K562 (cell line): Measurements from ENCODE around the gene UBXN4. TPM values are rescaled to one million over a fixed set of nuclear protein-coding genes. Genes with fewer than 3 reads are reported as not detected.

ENCODE experiments used
- ATAC-seq: fragments of 200-7000 bp; cut with Tn5 transposase; 3 replicates; pipeline ENCODE4 v1.9.1; 2020; ENCODE audit warnings: moderate library complexity
- BruUV-seq: library from RNA; stranded (reverse); fragments of 400-500 nt; replicated peaks from 2 replicates; lab custom pipeline; 2021; lab: Mats Ljungman, UMichigan
- CTCF ChIA-PET: fragments of 300-600 bp; formaldehyde crosslinking; extraction: SDS; loops from one replicate; lab custom pipeline; 2021; ENCODE audit warnings: low intra/inter-chr PET ratio; lab: Yijun Ruan, JAX
- POLR2A ChIA-PET: fragments of 300-600, 350-650 bp; sonication (Branson Sonifier 250); formaldehyde crosslinking; extraction: SDS; loops from one replicate; lab custom pipeline; 2021; ENCODE audit warnings: antibody characterized with exemption, inconsistent platforms; lab: Yijun Ruan, JAX
- DNase-seq, 4 experiments: peaks; one replicate each; pipeline versions ENCODE4 v3.0.0 to v3.0.0-alpha.2; 2011 to 2018; ENCODE audit warnings: low spot score in 3 of 4, mixed read lengths in 3 of 4; ENCODE audit errors: extremely low read depth in 1 of 4
- FAIRE-seq: peaks from 2 replicates; lab custom pipeline; 2011; peaks lifted over from hg19 to GRCh38; lab: Jason Lieb, UNC
- H2AFZ ChIP-seq: 2 replicates; pipeline ENCODE4 v1.6.0; 2011; ENCODE audit warnings: low read depth, low read length, control low read depth, inconsistent platforms
- H3K27ac ChIP-seq: fragments of 200-600 bp; 3 replicates; pipeline ENCODE4 v1.8.0; 2011; ENCODE audit warnings: low read depth, mild to moderate bottlenecking, control low read depth, inconsistent platforms, low read length, moderate library complexity, mixed read lengths; ENCODE audit errors: extremely low read depth
- H3K27me3 ChIP-seq, 2 experiments: fragments of 300-600 bp in 1 of 2; 2 replicates in 1 of 2; 3 replicates in 1 of 2; pipeline versions ENCODE4 v1.6.0 to v1.8.0; 2011; ENCODE audit warnings: inconsistent platforms in 2 of 2, low read length in 2 of 2, mild to moderate bottlenecking in 1 of 2, mixed read lengths in 1 of 2, moderate library complexity in 1 of 2; ENCODE audit not compliant: control insufficient read depth in 2 of 2, insufficient read depth in 2 of 2
- H3K36me3 ChIP-seq: fragments of 300-600 bp; 3 replicates; pipeline ENCODE4 v1.8.0; 2011; ENCODE audit warnings: mild to moderate bottlenecking, low read length, inconsistent platforms; ENCODE audit not compliant: control insufficient read depth, insufficient read depth
- H3K4me1 ChIP-seq, 2 experiments: fragments of 200-600 bp in 1 of 2; replicated peaks in 1 of 2; 2 replicates in 1 of 2; 3 replicates in 1 of 2; pipeline versions ENCODE4 v1.5.1 to v1.8.0; 2011; ENCODE audit warnings: inconsistent platforms in 2 of 2, low read length in 2 of 2, mild to moderate bottlenecking in 1 of 2, mixed read lengths in 1 of 2, moderate library complexity in 1 of 2; ENCODE audit not compliant: control insufficient read depth in 2 of 2, insufficient read depth in 2 of 2
- H3K4me2 ChIP-seq: 2 replicates; pipeline ENCODE4 v1.6.1; 2011; ENCODE audit warnings: low read length, control low read depth, inconsistent platforms, mixed read lengths; ENCODE audit not compliant: insufficient read depth
- H3K4me3 ChIP-seq: fragments of 200-600 bp; sonication (generic), shearing (Covaris generic); 2 replicates; pipeline ENCODE4 v1.5.1; 2016; ENCODE audit warnings: control low read depth, inconsistent platforms
- H3K79me2 ChIP-seq: fragments of 200-600 bp; 3 replicates; pipeline ENCODE4 v1.8.0; 2011; ENCODE audit warnings: low read length, inconsistent platforms; ENCODE audit not compliant: control insufficient read depth, insufficient read depth
- H3K9ac ChIP-seq, 2 experiments: 2 replicates each; pipeline versions ENCODE4 v1.6.0 to v1.6.1; 2011; ENCODE audit warnings: low read depth in 2 of 2, low read length in 2 of 2, control low read depth in 1 of 2, inconsistent platforms in 1 of 2, mild to moderate bottlenecking in 1 of 2, mixed read lengths in 1 of 2; ENCODE audit not compliant: insufficient read depth in 1 of 2
- H3K9me1 ChIP-seq: one replicate; pipeline ENCODE4 v1.6.0; 2011; ENCODE audit warnings: inconsistent platforms, mild to moderate bottlenecking, low read length, moderate library complexity; ENCODE audit not compliant: control insufficient read depth, insufficient read depth
- H3K9me3 ChIP-seq: replicated peaks from 2 replicates; pipeline ENCODE4 v1.5.1; 2011; ENCODE audit warnings: low read depth, low read length, inconsistent platforms; ENCODE audit not compliant: control insufficient read depth, insufficient read depth
- H4K20me1 ChIP-seq: replicated peaks from 2 replicates; pipeline ENCODE4 v1.6.1; 2011; ENCODE audit warnings: low read length, inconsistent platforms, mixed read lengths; ENCODE audit not compliant: control insufficient read depth, insufficient read depth
- BCLAF1 ChIP-seq, 2 experiments: fragments of 450-650 bp in 1 of 2; IDR thresholded peaks; 2 replicates each; pipeline ENCODE4 v1.6.1; 2011 to 2017; ENCODE audit warnings: low read depth in 2 of 2, antibody characterized with exemption in 1 of 2, borderline replicate concordance in 1 of 2, low read length in 1 of 2, mild to moderate bottlenecking in 1 of 2, mixed read lengths in 1 of 2; ENCODE audit not compliant: control insufficient read depth in 1 of 2
- CAMTA2 ChIP-seq: fragments of 250-450 bp; sonication (Bioruptor Pico); conservative IDR thresholded peaks from 2 replicates; pipeline ENCODE4 v1.5.1; 2022
- CHD4 ChIP-seq: fragments of 200-600 bp; sonication (generic); IDR thresholded peaks from 3 replicates; pipeline ENCODE4 v1.6.1; 2012; ENCODE audit warnings: low read depth, mild to moderate bottlenecking, mixed read lengths, low read length, inconsistent platforms; ENCODE audit not compliant: insufficient read depth, insufficient replicate concordance, poor library complexity, severe bottlenecking
- ETV5 ChIP-seq: sonication (generic); formaldehyde crosslinking; IDR thresholded peaks from 2 replicates; pipeline ENCODE4 v1.4.0; 2020; ENCODE audit warnings: low read depth, mild to moderate bottlenecking, missing genetic modification reagents
- KLF6 ChIP-seq: fragments of 250-450 bp; sonication (Bioruptor Pico); IDR thresholded peaks from 2 replicates; pipeline ENCODE4 v1.4.0; 2020; ENCODE audit warnings: mild to moderate bottlenecking, moderate library complexity, borderline replicate concordance
- MYC ChIP-seq, 2 experiments: fragments of 250-450 bp in 1 of 2; sonication (Bioruptor Pico) in 1 of 2; IDR thresholded peaks; 2 replicates each; pipeline versions ENCODE4 v1.5.1 to v1.6.1; 2012 to 2021; ENCODE audit warnings: low read depth in 2 of 2, borderline replicate concordance in 1 of 2, improper control_type of control experiment in 1 of 2, low read length in 1 of 2, mild to moderate bottlenecking in 1 of 2, moderate library complexity in 1 of 2
- RBBP5 ChIP-seq: fragments of 200-600 bp; sonication (generic); IDR thresholded peaks from 2 replicates; pipeline ENCODE4 v1.6.1; 2012; ENCODE audit warnings: borderline replicate concordance, mild to moderate bottlenecking, low read length, control low read depth, inconsistent platforms; ENCODE audit not compliant: insufficient read depth, poor library complexity, severe bottlenecking
- ZNF133 ChIP-seq: fragments of 250-450 bp; sonication (Bioruptor Pico); IDR thresholded peaks from 2 replicates; pipeline ENCODE4 v1.4.0; 2020; ENCODE audit warnings: mild to moderate bottlenecking
- ZNF644 ChIP-seq: fragments of 200-800 bp; sonication (Bioruptor generic); IDR thresholded peaks from 2 replicates; pipeline ENCODE4 v1.6.1; 2016; ENCODE audit warnings: low read depth, missing genetic modification characterization, missing compliant biosample characterization
- WGBS: fragments of 100-300 bp; shearing (Covaris generic); methylation state at CpG from one replicate; pipeline ENCODE4 v1.1.6; 2016; ENCODE audit warnings: low coverage, mixed read lengths; ENCODE audit not compliant: insufficient coverage; ENCODE audit errors: missing lambda C conversion rate; 5-methylcytosine and 5-hydroxymethylcytosine counted together
- in situ Hi-C: fragments of 300-500 bp; cut with MboI; formaldehyde crosslinking; loops from 4 replicates; pipeline ENCODE4 v1.15.0; 2018; ENCODE audit warnings: inconsistent platforms, mixed read lengths
- intact Hi-C: fragments of 100-400 bp; cut with micrococcal nuclease; formaldehyde crosslinking; loops from 2 replicates; pipeline ENCODE4 v1.14.2; 2022
- polyA plus RNA-seq, 8 experiments: library from polyadenylated mRNA; depleted of rRNA in 4 of 8; stranded (reverse) in 5 of 8; unstranded in 3 of 8; fragments of >200 nt; fragmentation: Nextera tagmentation in 2 of 8; fragmentation: Illumina TruSeq in 1 of 8; extraction: Ambion mirVana in 2 of 8; extraction: Trizol in 1 of 8; gene quantifications; 2 replicates each; pipeline versions ENCODE4 v1.2.1 to v1.2.3, GENCODE V29; 2011 to 2014; ENCODE audit warnings: inconsistent platforms in 1 of 8, missing spikeins in 1 of 8
- total RNA-seq, 7 experiments: library from RNA; depleted of rRNA in 6 of 7; stranded (reverse); fragments of >200 nt in 6 of 7; fragmentation: Illumina TruSeq in 2 of 7; extraction: Trizol in 2 of 7; gene quantifications; 2 replicates each; pipeline versions ENCODE4 v1.2.1 to v1.2.3, GENCODE V29; 2011 to 2021; ENCODE audit warnings: low replicate concordance in 1 of 7
- TF ChIP-seq, protein P1 (sequence below): fragments of 200-800 bp; sonication (Bioruptor generic); IDR thresholded peaks from 2 replicates; pipeline ENCODE4 v1.6.1; 2017; ENCODE audit warnings: missing genetic modification characterization, missing compliant biosample characterization
- TF ChIP-seq, protein P2 (sequence below): sonication (generic); formaldehyde crosslinking; IDR thresholded peaks from 2 replicates; pipeline ENCODE4 v1.8.0; 2023; ENCODE audit warnings: mild to moderate bottlenecking, missing genetic modification reagents

The UBXN4 gene
- total and polyA plus RNA-seq, 9 of the 15 experiments (the other 6 are each of a cell fraction or from before 2014, with no cell fraction given) = 30.4 to 127 (median 55.3) TPM

GRCh38 chr2:135745545-135745944, 3.9 kb downstream of the UBXN4 start (continued):
- no peak for TF ChIP-seq ETV5 (CRISPR knock-in tag)
- TF ChIP-seq, protein P1, sequence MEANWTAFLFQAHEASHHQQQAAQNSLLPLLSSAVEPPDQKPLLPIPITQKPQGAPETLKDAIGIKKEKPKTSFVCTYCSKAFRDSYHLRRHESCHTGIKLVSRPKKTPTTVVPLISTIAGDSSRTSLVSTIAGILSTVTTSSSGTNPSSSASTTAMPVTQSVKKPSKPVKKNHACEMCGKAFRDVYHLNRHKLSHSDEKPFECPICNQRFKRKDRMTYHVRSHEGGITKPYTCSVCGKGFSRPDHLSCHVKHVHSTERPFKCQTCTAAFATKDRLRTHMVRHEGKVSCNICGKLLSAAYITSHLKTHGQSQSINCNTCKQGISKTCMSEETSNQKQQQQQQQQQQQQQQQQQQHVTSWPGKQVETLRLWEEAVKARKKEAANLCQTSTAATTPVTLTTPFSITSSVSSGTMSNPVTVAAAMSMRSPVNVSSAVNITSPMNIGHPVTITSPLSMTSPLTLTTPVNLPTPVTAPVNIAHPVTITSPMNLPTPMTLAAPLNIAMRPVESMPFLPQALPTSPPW (CRISPR knock-in tag) = no peak
- no peak for TF ChIP-seq CAMTA2
- TF ChIP-seq CHD4 = no peak
- no peak for TF ChIP-seq ZNF133 (CRISPR knock-in tag)

GRCh38 chr2:135755573-135755972, 13.9 kb downstream of the UBXN4 start:
- Histone ChIP-seq H3K4me2 (no peak overlapping the region), H3K79me2 (no peaks in the 10 kb centered on the region), H3K27me3 (no peaks in the 10 kb centered on the region), H3K4me3 (no peak overlapping the region)
- intact Hi-C loops (no loop called here), in situ Hi-C loops (no loop called here)
- POLR2A ChIA-PET = interaction anchor here (0.6 to 1.7 kb wide), 4 partner anchors 10 to 14 kb away, joined by 3 to 6 read pairs (median 3); partner anchors contain the start of gene UBXN4
- FAIRE-seq = no peak
- TF ChIP-seq BCLAF1 (IDR thresholded peaks at IDR 0.05; ENCODE audit: borderline replicate concordance in 1 of 2, control insufficient read depth in 1 of 2, low read depth in 2 of 2, low read length in 1 of 2) (no peak), ZNF644 (tag) (no peak), MYC (IDR thresholded peaks at IDR 0.05; ENCODE audit: low read depth, low read length) (no peak), MYC (CRISPR knock-in tag; IDR thresholded peaks at IDR 0.05; ENCODE audit: borderline replicate concordance, low read depth) (no peak), RBBP5 (no peak), KLF6 (CRISPR knock-in tag) (no peak)
- TF ChIP-seq, protein P2, sequence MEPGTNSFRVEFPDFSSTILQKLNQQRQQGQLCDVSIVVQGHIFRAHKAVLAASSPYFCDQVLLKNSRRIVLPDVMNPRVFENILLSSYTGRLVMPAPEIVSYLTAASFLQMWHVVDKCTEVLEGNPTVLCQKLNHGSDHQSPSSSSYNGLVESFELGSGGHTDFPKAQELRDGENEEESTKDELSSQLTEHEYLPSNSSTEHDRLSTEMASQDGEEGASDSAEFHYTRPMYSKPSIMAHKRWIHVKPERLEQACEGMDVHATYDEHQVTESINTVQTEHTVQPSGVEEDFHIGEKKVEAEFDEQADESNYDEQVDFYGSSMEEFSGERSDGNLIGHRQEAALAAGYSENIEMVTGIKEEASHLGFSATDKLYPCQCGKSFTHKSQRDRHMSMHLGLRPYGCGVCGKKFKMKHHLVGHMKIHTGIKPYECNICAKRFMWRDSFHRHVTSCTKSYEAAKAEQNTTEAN = no peak
- TF ChIP-seq, all 486 proteins: peak for 0
- WGBS = 96% methylated on average over 2 of the region's 2 CpGs
- CTCF ChIA-PET = no interaction called here
- no peak for ATAC-seq
- no peak overlapping the region for H2AFZ ChIP-seq
- no peaks in the 10 kb centered on the region for H4K20me1 ChIP-seq
- H3K9me3 ChIP-seq = peaks cover 8% of the 10 kb centered on the region; the same call in 1 of the 2 replicates
- H3K4me1 ChIP-seq = no peaks in the 10 kb centered on the region
- no TSS peak for BruUV-seq
- peaks cover 75% of the 10 kb centered on the region for H3K36me3 ChIP-seq
- no peak for DNase-seq
- no peak overlapping the region for H3K9ac ChIP-seq
- no peaks in the 10 kb centered on the region for H3K9me1 ChIP-seq
- no peak overlapping the region for H3K27ac ChIP-seq
